Peyer's patch (tissue), 4 donors: ENCODE data around the gene AGR2.

Source experiments
- POLR2A ChIP-seq, 2 donors: fragments of 450-650 bp; IDR thresholded peaks; one replicate each; pipeline ENCODE4 v1.5.1; 2017; ENCODE audit warnings: antibody characterized with exemption in 2 of 2, mild to moderate bottlenecking in 2 of 2, moderate library complexity in 2 of 2
- TF ChIP-seq, protein P1 (sequence below), 6 experiments: fragments of 450-650 bp in 4 of 6; fragments of 200-600 bp in 2 of 6; sonication (generic) in 1 of 6; IDR thresholded peaks; one replicate each; pipeline ENCODE4 v1.5.1; 2017 to 2019; ENCODE audit warnings: antibody characterized with exemption in 6 of 6, mild to moderate bottlenecking in 3 of 6, moderate library complexity in 1 of 6

- TF ChIP-seq, protein P1, sequence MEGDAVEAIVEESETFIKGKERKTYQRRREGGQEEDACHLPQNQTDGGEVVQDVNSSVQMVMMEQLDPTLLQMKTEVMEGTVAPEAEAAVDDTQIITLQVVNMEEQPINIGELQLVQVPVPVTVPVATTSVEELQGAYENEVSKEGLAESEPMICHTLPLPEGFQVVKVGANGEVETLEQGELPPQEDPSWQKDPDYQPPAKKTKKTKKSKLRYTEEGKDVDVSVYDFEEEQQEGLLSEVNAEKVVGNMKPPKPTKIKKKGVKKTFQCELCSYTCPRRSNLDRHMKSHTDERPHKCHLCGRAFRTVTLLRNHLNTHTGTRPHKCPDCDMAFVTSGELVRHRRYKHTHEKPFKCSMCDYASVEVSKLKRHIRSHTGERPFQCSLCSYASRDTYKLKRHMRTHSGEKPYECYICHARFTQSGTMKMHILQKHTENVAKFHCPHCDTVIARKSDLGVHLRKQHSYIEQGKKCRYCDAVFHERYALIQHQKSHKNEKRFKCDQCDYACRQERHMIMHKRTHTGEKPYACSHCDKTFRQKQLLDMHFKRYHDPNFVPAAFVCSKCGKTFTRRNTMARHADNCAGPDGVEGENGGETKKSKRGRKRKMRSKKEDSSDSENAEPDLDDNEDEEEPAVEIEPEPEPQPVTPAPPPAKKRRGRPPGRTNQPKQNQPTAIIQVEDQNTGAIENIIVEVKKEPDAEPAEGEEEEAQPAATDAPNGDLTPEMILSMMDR (IDR thresholded peaks at IDR 0.05) = no peak
- no peak for TF ChIP-seq POLR2A (IDR thresholded peaks at IDR 0.05)
These were observed 49.4 kb downstream of the AGR2 start for GRCh38 chr7:16755397-16755796.
